Measurements from ENCODE around the gene GALNT10. TPM values are rescaled to one million over a fixed set of nuclear protein-coding genes. Genes with fewer than 3 reads are reported as not detected.

GALNT10 gene
- total RNA-seq, 4 donors from 2014 or later, result 35.9 to 59.4 (median 46.8) TPM

DNA sequence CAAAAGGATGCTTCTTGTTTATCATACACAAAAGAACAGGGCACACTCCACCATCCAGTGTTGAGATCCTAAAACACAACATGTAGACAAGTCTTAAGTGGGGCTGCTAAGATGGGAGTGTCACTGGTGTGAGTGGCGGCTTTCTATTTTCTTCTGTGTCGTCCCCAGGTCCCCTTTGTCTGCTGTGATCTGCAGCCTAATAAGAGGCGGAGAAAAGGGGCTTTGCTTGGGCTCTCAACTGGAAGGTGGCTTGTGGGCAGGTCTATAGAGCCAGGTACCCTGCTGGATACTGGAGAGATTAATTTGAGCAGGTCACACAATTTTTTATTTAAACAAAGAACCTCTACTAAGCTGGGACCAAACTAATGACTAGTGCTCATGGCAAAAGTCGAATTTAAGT is 129.2 kb downstream of the GALNT10 start:
- no peak overlapping the region for H3K4me3 ChIP-seq
- H3K9me3 ChIP-seq, result no peaks in the 10 kb centered on the region
- TF ChIP-seq, protein P1, sequence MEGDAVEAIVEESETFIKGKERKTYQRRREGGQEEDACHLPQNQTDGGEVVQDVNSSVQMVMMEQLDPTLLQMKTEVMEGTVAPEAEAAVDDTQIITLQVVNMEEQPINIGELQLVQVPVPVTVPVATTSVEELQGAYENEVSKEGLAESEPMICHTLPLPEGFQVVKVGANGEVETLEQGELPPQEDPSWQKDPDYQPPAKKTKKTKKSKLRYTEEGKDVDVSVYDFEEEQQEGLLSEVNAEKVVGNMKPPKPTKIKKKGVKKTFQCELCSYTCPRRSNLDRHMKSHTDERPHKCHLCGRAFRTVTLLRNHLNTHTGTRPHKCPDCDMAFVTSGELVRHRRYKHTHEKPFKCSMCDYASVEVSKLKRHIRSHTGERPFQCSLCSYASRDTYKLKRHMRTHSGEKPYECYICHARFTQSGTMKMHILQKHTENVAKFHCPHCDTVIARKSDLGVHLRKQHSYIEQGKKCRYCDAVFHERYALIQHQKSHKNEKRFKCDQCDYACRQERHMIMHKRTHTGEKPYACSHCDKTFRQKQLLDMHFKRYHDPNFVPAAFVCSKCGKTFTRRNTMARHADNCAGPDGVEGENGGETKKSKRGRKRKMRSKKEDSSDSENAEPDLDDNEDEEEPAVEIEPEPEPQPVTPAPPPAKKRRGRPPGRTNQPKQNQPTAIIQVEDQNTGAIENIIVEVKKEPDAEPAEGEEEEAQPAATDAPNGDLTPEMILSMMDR (IDR thresholded peaks at IDR 0.05), result no peak
- no peak for TF ChIP-seq POLR2A (IDR thresholded peaks at IDR 0.05)
- no peak for DNase-seq
- H3K36me3 ChIP-seq, result no peaks in the 10 kb centered on the region
- H3K4me1 ChIP-seq, result no peaks in the 10 kb centered on the region
- H3K27me3 ChIP-seq, result no peaks in the 10 kb centered on the region
- H3K27ac ChIP-seq, result no peak overlapping the region

DNA sequence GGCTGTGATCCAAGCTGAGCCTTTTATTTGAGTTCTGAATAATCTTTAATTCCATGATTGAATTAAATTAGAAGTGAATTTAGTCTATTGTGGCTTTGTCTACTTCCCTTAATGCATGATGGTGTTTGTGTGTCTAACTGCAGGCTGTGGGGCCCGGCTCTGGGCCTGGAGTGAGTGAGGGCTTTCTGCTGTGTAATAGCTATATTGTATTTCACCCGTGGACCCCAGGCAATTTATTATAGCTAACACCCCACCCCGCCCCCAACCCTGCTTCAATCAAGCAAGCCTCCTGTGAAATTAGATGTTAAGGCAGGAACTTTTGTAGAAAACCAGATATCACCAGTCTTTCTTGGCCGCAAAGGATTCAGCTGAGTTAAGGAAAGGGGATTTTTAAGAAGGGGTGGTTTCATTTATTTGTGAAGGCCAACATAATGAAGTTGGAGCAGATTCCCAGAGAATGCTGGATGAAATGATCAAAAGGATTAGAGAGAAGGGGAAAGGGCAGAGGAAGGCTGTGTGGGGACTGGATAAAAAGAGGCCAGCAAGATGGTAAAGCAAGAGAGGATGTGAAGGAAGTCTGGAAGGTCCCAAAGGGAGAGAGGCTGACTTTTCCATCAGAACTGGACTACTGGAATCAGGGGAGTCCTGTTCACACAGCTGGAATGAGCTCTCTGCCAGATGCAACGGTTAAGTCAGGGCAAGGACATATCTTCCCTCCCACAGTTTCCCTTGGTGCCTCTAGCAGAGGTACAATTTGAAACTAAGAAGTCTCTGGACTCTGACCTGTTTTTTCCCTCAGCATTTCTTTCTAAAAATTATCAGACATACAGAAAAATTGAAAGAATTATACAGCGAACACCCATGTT is 129.9 kb downstream of the GALNT10 start:
- no peaks in the 10 kb centered on the region for H3K36me3 ChIP-seq
- H3K4me1 ChIP-seq, result no peaks in the 10 kb centered on the region
- H3K27me3 ChIP-seq, result no peaks in the 10 kb centered on the region
- TF ChIP-seq, protein P1 (IDR thresholded peaks at IDR 0.05), result no peak
- TF ChIP-seq POLR2A (IDR thresholded peaks at IDR 0.05), result no peak
- no peak overlapping the region for H3K4me3 ChIP-seq
- DNase-seq, result no peak
- no peaks in the 10 kb centered on the region for H3K9me3 ChIP-seq
- no peak overlapping the region for H3K27ac ChIP-seq

DNA sequence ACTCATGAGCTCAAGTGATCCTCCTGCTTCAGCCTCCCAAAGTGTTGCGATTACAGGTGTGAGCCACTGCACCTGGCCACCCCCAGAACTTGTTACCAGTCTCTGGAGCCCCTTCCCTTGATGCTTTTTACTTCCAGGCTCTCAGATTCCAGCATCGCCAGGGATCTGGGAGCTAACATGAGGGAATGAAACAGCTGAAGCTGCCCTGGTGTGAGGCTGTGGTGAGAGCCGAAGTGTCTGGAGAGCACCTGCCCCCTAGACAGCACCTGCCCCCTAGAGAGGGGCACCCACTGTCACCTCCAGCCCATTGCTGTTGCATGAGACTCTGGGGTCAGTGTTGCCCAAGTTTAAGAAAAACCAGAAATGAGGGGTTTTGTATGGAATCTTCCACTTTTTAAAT is 131.0 kb downstream of the GALNT10 start:
- no peaks in the 10 kb centered on the region for H3K9me3 ChIP-seq
- no peak overlapping the region for H3K27ac ChIP-seq
- no peaks in the 10 kb centered on the region for H3K36me3 ChIP-seq
- no peak overlapping the region for H3K4me3 ChIP-seq
- DNase-seq, result no peak
- no peaks in the 10 kb centered on the region for H3K27me3 ChIP-seq
- no peaks in the 10 kb centered on the region for H3K4me1 ChIP-seq
- TF ChIP-seq POLR2A (IDR thresholded peaks at IDR 0.05), result no peak
- TF ChIP-seq, protein P1 (IDR thresholded peaks at IDR 0.05), result no peak

DNA sequence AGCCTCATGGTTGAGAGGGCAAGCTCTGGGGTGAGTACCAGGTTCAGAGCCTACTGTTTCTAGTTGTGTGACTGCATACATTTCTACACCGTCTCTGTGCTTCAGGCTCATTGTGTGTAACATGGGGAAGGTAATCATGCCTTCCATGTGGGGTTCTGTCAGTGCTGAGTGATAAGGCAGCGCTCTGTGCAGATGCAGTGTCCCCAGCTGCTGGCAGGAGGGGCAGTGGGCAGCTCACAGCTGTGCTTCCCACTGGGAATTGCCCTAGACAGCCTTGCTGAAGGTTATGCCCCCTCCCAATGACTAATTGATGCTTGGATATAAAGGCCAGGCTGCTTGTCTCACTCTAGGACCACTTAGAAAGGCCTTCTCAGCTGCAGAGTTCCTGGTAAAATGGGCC is 133.5 kb downstream of the GALNT10 start:
- TF ChIP-seq POLR2A (IDR thresholded peaks at IDR 0.05), result no peak
- TF ChIP-seq, protein P1 (IDR thresholded peaks at IDR 0.05), result no peak
- no peak overlapping the region for H3K27ac ChIP-seq
- DNase-seq, result no peak

DNA sequence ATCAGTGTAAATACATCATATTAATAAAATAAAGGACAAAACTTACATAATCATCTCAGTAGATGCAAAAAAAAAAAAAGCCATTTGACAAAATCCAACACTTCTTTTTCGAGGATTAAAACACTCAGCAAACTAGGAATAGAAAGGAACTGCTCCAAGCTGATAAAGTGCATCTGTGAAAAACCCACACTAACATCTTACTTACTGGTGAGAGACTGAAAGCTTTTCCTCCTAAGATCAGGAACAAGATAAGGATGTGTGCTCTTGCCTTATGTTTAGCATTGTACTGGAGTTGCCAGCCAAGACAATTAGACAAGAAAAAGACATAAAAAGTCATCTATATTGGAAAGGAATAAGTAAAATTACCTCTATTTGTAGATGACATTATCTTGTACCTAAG is 135.0 kb downstream of the GALNT10 start:
- peaks cover 0 to 2% (median 0%) of the 10 kb centered on the region in 3 donors for H3K36me3 ChIP-seq
- no peak overlapping the region for H3K4me3 ChIP-seq
- DNase-seq, result no peak
- H3K27me3 ChIP-seq, result no peaks in the 10 kb centered on the region
- no peaks in the 10 kb centered on the region for H3K4me1 ChIP-seq
- TF ChIP-seq, protein P1 (IDR thresholded peaks at IDR 0.05), result no peak
- TF ChIP-seq POLR2A (IDR thresholded peaks at IDR 0.05), result no peak
- H3K27ac ChIP-seq, result no peak overlapping the region
- H3K9me3 ChIP-seq, result no peaks in the 10 kb centered on the region

More for the DNA sequence above, 133.5 kb downstream of the GALNT10 start:
- Histone ChIP-seq H3K36me3 (no peaks in the 10 kb centered on the region), H3K4me3 (no peak overlapping the region), H3K27me3 (no peaks in the 10 kb centered on the region), H3K9me3 (no peaks in the 10 kb centered on the region), H3K4me1 (no peaks in the 10 kb centered on the region)
